Thyroid gland (tissue), 4 donors: ENCODE results near the gene JKAMP.

ENCODE experiments used
- POLR2A ChIP-seq, 2 donors: fragments of 450-650 bp; IDR thresholded peaks; one replicate each; pipeline ENCODE4 v1.6.1; 2017; ENCODE audit warnings: antibody characterized with exemption in 2 of 2, mild to moderate bottlenecking in 2 of 2, moderate library complexity in 1 of 2
- TF ChIP-seq, protein P1 (sequence below), 6 experiments: fragments of 200-600 bp in 3 of 6; fragments of 450-650 bp in 3 of 6; sonication (generic) in 3 of 6; IDR thresholded peaks; one replicate each; pipeline ENCODE4 v1.5.1; 2016 to 2019; ENCODE audit warnings: antibody characterized with exemption in 6 of 6, mild to moderate bottlenecking in 2 of 6, inconsistent platforms in 1 of 6, moderate library complexity in 1 of 6

DNA sequence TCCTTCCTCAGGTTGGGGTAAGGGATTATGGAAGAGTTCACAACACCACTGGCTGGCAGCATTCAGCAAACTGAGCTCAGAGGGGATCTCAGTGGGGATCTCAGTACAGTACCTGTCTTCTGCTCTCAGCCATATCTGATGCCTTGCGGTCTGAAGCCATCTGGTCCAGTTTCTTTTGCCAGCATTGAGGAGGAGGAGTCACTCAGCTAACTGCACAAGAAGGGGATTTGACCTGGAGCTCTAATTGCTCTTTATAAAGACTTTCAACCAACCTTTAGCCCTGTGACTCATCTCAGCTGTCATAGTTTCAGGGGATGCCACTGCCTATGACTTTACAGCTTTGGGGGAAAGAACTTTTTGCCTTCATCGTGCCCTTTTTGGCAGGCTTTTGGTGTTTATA lies 44.9 kb downstream of the JKAMP start:
- no peak for TF ChIP-seq POLR2A (IDR thresholded peaks at IDR 0.05)
- TF ChIP-seq, protein P1, sequence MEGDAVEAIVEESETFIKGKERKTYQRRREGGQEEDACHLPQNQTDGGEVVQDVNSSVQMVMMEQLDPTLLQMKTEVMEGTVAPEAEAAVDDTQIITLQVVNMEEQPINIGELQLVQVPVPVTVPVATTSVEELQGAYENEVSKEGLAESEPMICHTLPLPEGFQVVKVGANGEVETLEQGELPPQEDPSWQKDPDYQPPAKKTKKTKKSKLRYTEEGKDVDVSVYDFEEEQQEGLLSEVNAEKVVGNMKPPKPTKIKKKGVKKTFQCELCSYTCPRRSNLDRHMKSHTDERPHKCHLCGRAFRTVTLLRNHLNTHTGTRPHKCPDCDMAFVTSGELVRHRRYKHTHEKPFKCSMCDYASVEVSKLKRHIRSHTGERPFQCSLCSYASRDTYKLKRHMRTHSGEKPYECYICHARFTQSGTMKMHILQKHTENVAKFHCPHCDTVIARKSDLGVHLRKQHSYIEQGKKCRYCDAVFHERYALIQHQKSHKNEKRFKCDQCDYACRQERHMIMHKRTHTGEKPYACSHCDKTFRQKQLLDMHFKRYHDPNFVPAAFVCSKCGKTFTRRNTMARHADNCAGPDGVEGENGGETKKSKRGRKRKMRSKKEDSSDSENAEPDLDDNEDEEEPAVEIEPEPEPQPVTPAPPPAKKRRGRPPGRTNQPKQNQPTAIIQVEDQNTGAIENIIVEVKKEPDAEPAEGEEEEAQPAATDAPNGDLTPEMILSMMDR (IDR thresholded peaks at IDR 0.05) = no peak
